Choroid plexus epithelial cell (primary cell): ENCODE results near the gene SPAG16.

Source experiments
- DNase-seq: peaks from one replicate; pipeline ENCODE4 v3.0.0-alpha.2; 2010; ENCODE audit warnings: low read depth
- H3K4me3 ChIP-seq: 2 replicates; pipeline ENCODE4 v1.5.1; 2011; ENCODE audit warnings: low read depth, mild to moderate bottlenecking, control low read depth, low read length, moderate library complexity
- CTCF ChIP-seq: conservative IDR thresholded peaks from 2 replicates; pipeline ENCODE4 v1.5.1; 2011; ENCODE audit warnings: low read depth, mild to moderate bottlenecking, control low read depth, inconsistent platforms, low read length, moderate library complexity

The SPAG16 gene

GRCh38 chr2:213281156-213281555 lies 3.1 kb upstream of the SPAG16 start:
- TF ChIP-seq CTCF = no peak
- H3K4me3 ChIP-seq = no peak overlapping the region
- DNase-seq = peak; percentile 59

- H3K4me3 ChIP-seq = peak overlapping the region; percentile 90
- no peak for DNase-seq
These were observed 1.1 kb downstream of the SPAG16 start for GRCh38 chr2:213285404-213285803.

GRCh38 chr2:213286161-213286560 lies 1.9 kb downstream of the SPAG16 start:
- H3K4me3 ChIP-seq = no peak overlapping the region
- no peak for TF ChIP-seq CTCF

More at GRCh38 chr2:213285404-213285803, 1.1 kb downstream of the SPAG16 start:
- no peak for TF ChIP-seq CTCF

GRCh38 chr2:213288913-213289700 lies 4.8 kb downstream of the SPAG16 start:
- TF ChIP-seq CTCF = no peak
- peak; percentile 28 for DNase-seq

More at GRCh38 chr2:213286161-213286560, 1.9 kb downstream of the SPAG16 start:
- DNase-seq = no peak

GRCh38 chr2:213290501-213290900 lies 6.2 kb downstream of the SPAG16 start:
- no peak for DNase-seq
- no peak for TF ChIP-seq CTCF
- H3K4me3 ChIP-seq = no peak overlapping the region

More at GRCh38 chr2:213288913-213289700, 4.8 kb downstream of the SPAG16 start:
- no peak overlapping the region for H3K4me3 ChIP-seq

- DNase-seq = no peak
- H3K4me3 ChIP-seq = no peak overlapping the region
- no peak for TF ChIP-seq CTCF
These were observed 12.0 kb downstream of the SPAG16 start for GRCh38 chr2:213296270-213296669.

GRCh38 chr2:213306316-213306942 lies 22.2 kb downstream of the SPAG16 start:
- peak; percentile 85 for DNase-seq
- H3K4me3 ChIP-seq = no peak overlapping the region
- no peak for TF ChIP-seq CTCF
